ENCODE results near the gene CENPS. TPM values are rescaled to one million over a fixed set of nuclear protein-coding genes. Genes with fewer than 3 reads are reported as not detected.

The CENPS gene
- total and polyA plus RNA-seq, 2 of the 13 experiments (the other 11 are each of a cell fraction or from before 2014, with no cell fraction given): 3.3 to 22.0 TPM

GRCh38 chr1:10449751-10450150 lies 19.5 kb downstream of the CENPS start, which contains the start of gene CORT:
TSS of gene CORT (plus strand) at chr1:10450031. CDS start at chr1:10450224, 193 bp downstream.
- FAIRE-seq (no peak), ATAC-seq (no peak), DNase-seq (ENCODE audit: low spot score) (no peak)
- ChIA-PET CTCF (ENCODE audit: low intra/inter-chr PET ratio, low total read pairs) (no interaction called here), POLR2A (no interaction called here)
- in situ Hi-C loops (cut with HindIII; ENCODE audit: extremely low pct_ligation_motif_present, low pct_unique_long_range_greater_than_20kb) (no loop called here), intact Hi-C loops (cut with micrococcal nuclease; ENCODE audit: unreplicated experiment) (no loop called here)
- Histone ChIP-seq H3K27me3 (ENCODE audit: control insufficient read depth in 1 of 2, insufficient read depth in 2 of 2, low read length in 2 of 2) (no peaks in the 10 kb centered on the region), H3K4me3 (replicated peaks in 1 of 3; ENCODE audit: insufficient read depth in 1 of 3, low read depth in 2 of 3, low read length in 3 of 3) (no peak within 1 kb of the TSS), H3K27ac (ENCODE audit: extremely low read length, insufficient read depth, low read length) (no peak within 1 kb of the TSS), H3K9me3 (ENCODE audit: low read length) (no peaks in the 10 kb centered on the region), H3K4me2 (ENCODE audit: low read depth, low read length) (no peak within 1 kb of the TSS), H2AFZ (ENCODE audit: low read length) (no peak within 1 kb of the TSS), H3K36me3 (replicated peaks in 1 of 2; ENCODE audit: control insufficient read depth in 1 of 2, insufficient read depth in 2 of 2, low read length in 2 of 2) (no peaks in the 10 kb centered on the region; a peak in 1 of 5 replicates), H3K9ac (ENCODE audit: insufficient read depth, low read depth, low read length) (no peak within 1 kb of the TSS), H4K20me1 (ENCODE audit: insufficient read depth, low read length) (no peaks in the 10 kb centered on the region), H3K4me1 (ENCODE audit: insufficient read depth, low read length) (no peaks in the 10 kb centered on the region), H3K79me2 (ENCODE audit: insufficient read depth, low read length) (no peaks in the 10 kb centered on the region)
- no TSS peak for BruUV-seq (replicated peaks)
- 97% methylated on average over 10 of the region's 10 CpGs for WGBS (ENCODE audit: low lambda C conversion rate)
- no peak for TF ChIP-seq ZNF350 (CRISPR knock-in tag; IDR thresholded peaks at IDR 0.05; ENCODE audit: borderline replicate concordance, low read depth)
- no peak for TF ChIP-seq KDM6A (CRISPR knock-in tag; IDR thresholded peaks at IDR 0.05; ENCODE audit: low read depth)
- TF ChIP-seq ZNF777 (CRISPR knock-in tag; IDR thresholded peaks at IDR 0.05): no peak
- TF ChIP-seq ZNF276 (CRISPR knock-in tag; IDR thresholded peaks at IDR 0.05; ENCODE audit: low read depth): no peak
- no peak for TF ChIP-seq ZNF138 (CRISPR knock-in tag; IDR thresholded peaks at IDR 0.05; ENCODE audit: low read depth)
- TF ChIP-seq ZNF234 (CRISPR knock-in tag; conservative IDR thresholded peaks at IDR 0.05): no peak
- TF ChIP-seq ZNF563 (CRISPR knock-in tag; IDR thresholded peaks at IDR 0.05): no peak
- TF ChIP-seq, protein P1, sequence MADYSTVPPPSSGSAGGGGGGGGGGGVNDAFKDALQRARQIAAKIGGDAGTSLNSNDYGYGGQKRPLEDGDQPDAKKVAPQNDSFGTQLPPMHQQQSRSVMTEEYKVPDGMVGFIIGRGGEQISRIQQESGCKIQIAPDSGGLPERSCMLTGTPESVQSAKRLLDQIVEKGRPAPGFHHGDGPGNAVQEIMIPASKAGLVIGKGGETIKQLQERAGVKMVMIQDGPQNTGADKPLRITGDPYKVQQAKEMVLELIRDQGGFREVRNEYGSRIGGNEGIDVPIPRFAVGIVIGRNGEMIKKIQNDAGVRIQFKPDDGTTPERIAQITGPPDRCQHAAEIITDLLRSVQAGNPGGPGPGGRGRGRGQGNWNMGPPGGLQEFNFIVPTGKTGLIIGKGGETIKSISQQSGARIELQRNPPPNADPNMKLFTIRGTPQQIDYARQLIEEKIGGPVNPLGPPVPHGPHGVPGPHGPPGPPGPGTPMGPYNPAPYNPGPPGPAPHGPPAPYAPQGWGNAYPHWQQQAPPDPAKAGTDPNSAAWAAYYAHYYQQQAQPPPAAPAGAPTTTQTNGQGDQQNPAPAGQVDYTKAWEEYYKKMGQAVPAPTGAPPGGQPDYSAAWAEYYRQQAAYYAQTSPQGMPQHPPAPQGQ (CRISPR knock-in tag; IDR thresholded peaks at IDR 0.05; ENCODE audit: borderline replicate concordance): no peak
- TF ChIP-seq ZNF121 (CRISPR knock-in tag; IDR thresholded peaks at IDR 0.05): no peak
- no peak for TF ChIP-seq HOXA9 (CRISPR knock-in tag; IDR thresholded peaks at IDR 0.05; ENCODE audit: borderline replicate concordance)
- TF ChIP-seq, protein P2, sequence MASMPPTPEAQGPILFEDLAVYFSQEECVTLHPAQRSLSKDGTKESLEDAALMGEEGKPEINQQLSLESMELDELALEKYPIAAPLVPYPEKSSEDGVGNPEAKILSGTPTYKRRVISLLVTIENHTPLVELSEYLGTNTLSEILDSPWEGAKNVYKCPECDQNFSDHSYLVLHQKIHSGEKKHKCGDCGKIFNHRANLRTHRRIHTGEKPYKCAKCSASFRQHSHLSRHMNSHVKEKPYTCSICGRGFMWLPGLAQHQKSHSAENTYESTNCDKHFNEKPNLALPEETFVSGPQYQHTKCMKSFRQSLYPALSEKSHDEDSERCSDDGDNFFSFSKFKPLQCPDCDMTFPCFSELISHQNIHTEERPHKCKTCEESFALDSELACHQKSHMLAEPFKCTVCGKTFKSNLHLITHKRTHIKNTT (CRISPR knock-in tag; IDR thresholded peaks at IDR 0.05): no peak
- no peak for TF ChIP-seq ZBTB14 (CRISPR knock-in tag; IDR thresholded peaks at IDR 0.05)
- TF ChIP-seq TOPORS (CRISPR knock-in tag; IDR thresholded peaks at IDR 0.05): no peak
- TF ChIP-seq TRAFD1 (CRISPR knock-in tag; IDR thresholded peaks at IDR 0.05; ENCODE audit: borderline replicate concordance): no peak
- no peak for TF ChIP-seq TBP (CRISPR knock-in tag; IDR thresholded peaks at IDR 0.05)
- TF ChIP-seq ZSCAN22 (CRISPR knock-in tag; IDR thresholded peaks at IDR 0.05): no peak
- TF ChIP-seq GZF1 (CRISPR knock-in tag; IDR thresholded peaks at IDR 0.05): no peak
- TF ChIP-seq NONO (IDR thresholded peaks at IDR 0.05): no peak
- no peak for TF ChIP-seq NONO (CRISPR knock-in tag; conservative IDR thresholded peaks at IDR 0.05)
